WI38 (cell line): ENCODE measurements around the gene TEC.

Experiments used
- H3K4me3 ChIP-seq: 2 replicates; pipeline ENCODE4 v1.5.1; 2011; ENCODE audit warnings: low read depth, mild to moderate bottlenecking, control low read depth, low read length
- CTCF ChIP-seq: IDR thresholded peaks from 2 replicates; pipeline ENCODE4 v1.5.1; 2012; ENCODE audit warnings: low read depth, mild to moderate bottlenecking, control low read depth, low read length

Gene TEC

GRCh38 chr4:48266781-48267180, 2.9 kb downstream of the TEC start:
- no peak for TF ChIP-seq CTCF
- H3K4me3 ChIP-seq, result no peak overlapping the region

- no peak overlapping the region for H3K4me3 ChIP-seq
- TF ChIP-seq CTCF, result no peak
These were observed 6.7 kb downstream of the TEC start for GRCh38 chr4:48262926-48263325.

GRCh38 chr4:48262484-48262883, 7.2 kb downstream of the TEC start:
- TF ChIP-seq CTCF, result no peak
- no peak overlapping the region for H3K4me3 ChIP-seq

GRCh38 chr4:48261281-48261680, 8.4 kb downstream of the TEC start:
- no peak for TF ChIP-seq CTCF
- no peak overlapping the region for H3K4me3 ChIP-seq

DNA sequence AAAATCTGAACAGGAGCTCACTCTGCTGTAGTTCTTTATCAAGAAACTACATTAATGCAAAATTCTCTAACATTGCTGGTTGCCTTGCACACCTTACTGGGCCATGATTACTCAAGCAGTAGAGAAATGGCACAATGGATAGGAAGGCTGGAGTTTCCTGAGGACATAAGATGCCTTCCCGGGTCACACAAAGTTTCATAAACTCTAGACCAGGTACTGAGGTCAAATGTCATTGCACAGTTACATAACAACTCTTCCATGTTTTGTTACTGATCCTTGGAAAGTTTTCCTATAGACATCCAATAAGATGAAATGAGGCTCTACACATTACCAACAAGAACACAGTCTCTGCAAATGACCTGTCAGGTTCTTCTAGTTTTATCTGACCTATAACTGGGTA, 9.9 kb downstream of the TEC start:
- TF ChIP-seq CTCF, result no peak
- H3K4me3 ChIP-seq, result no peak overlapping the region

DNA sequence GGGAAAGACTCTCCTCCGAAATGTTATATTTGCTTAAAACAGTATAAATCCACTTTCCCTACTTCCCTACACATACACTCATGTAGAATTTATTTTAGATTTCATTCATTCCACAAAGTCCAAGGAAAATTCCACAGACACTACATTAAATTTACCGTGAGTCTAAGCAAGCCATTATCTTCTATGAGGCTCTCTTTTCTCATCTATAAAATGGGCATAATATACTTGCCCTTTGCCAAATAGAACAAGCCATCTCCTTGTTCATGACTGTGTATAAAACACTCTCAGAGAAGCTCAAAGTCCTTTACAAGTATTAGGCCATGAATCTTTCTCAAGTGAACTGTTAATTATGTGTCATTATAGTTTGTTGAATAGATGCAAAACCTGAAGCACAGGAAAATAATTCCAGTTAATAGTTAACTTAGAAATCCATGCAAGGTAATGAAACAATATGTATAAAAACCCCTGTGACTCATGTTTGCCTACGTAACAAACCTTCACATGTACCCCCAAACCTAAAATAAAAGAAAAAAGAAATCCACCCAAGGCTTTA, 10.7 kb downstream of the TEC start:
- H3K4me3 ChIP-seq, result no peak overlapping the region
- no peak for TF ChIP-seq CTCF

- TF ChIP-seq CTCF, result no peak
- no peak overlapping the region for H3K4me3 ChIP-seq
These were observed 13.7 kb downstream of the TEC start for GRCh38 chr4:48255959-48256342.
